CD4-positive, alpha-beta T cell treated with Interleukin-12 subunit alpha and Interleukin-12 subunit beta, for 1 hour (primary cell): ENCODE measurements around the gene CHRM1.

ENCODE experiments used
- DNase-seq: peaks from one replicate; pipeline ENCODE4 v3.0.0-alpha.2; 2020

The CHRM1 gene

DNA sequence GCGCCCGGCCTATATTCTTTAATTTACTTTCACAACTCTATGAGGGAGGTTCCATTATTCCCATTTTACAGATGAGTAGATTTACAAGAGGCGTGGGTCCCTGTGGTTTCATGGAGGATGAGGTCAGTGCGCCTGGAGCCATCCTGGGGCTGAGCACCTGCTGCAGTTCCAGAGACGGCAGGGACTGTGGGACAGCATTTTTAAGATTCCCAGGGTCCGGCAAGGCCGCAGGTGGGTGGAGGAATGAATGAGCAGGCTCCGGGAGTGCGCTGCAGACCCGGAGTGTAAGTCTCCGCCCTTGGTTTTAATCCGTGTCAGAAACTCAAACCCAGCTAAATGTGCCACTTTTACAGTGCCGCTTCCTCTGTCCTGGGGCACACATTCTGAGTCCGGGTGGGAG, 4.1 kb upstream of the CHRM1 start:
- no peak for DNase-seq

DNA sequence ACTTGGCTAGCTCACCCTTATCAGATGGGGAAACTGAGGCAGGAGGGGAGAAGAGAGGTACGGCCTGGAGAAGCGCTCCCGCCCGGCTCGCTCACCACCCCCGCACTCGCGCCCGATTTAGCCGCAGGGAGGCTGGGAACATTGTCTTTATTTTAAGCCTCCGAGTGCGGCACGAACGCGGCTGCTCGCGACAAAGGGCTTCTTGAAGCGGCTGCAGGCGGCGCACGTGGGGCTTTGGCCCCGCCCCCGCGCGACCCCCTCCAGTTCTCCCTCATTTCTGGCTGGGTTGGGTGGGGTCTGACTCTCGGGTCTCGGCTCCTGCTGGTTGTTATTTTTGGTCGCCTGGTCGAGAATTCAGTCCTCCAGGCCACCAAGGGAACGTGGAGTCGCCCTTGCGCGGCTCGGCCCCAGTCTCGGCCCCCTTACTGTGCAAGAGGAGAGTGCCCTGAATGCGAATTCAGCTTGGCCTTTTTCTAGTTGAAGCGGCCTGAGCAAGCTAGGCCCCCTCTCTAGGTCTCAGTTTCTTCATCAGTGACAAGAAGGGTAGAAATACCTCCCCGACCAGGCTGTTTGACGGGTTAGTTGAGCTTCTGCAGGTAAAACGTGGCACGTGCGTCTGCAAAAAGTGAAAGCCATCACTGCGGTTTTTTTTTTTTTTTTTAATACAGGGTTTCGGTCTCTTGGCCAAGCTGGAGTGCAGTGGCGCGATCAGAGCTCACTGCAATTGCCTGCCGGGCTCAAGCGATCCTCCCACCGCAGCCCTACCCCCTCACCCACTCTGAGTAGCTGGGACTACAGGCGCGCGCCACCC, 2.6 kb upstream of the CHRM1 start:
- DNase-seq, result no peak

DNA sequence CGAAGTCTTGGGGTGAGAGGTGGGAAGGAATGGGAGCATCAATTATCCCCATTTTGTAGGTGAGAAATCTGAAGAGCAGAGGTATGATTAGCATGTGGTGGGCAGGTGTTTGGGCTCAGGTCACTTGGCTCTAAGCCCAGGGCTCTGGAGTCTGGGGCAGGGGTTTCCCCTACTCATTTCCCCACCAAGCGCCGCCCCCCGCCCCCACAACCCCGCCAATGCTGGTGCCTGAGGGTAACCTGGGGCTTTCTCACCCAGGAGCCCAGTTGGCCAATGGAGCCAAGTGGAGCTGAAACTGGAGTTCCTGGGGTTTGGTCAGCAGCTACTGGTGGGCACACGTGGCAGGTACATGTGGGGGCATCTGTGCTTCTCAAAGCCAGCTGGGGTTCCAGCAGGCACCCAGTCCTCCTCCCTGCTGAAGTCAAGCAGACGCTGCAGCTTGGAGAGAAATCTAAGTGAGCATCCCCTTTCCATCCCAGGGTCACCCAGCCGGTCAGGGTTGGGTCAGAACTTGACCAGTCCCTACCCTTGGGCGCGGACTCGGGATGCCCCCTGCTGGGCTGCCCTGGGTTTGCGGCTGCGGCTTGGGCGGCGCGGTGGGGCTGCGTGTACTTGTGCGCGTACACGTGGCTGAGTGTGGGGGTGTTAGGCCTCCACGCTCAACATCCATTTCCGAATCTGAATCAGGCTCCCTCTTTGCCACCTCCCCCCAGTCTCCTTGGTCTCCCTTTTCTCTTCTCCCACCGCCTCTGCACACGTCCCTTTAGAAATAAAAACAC, 1.7 kb upstream of the CHRM1 start:
- no peak for DNase-seq

DNA sequence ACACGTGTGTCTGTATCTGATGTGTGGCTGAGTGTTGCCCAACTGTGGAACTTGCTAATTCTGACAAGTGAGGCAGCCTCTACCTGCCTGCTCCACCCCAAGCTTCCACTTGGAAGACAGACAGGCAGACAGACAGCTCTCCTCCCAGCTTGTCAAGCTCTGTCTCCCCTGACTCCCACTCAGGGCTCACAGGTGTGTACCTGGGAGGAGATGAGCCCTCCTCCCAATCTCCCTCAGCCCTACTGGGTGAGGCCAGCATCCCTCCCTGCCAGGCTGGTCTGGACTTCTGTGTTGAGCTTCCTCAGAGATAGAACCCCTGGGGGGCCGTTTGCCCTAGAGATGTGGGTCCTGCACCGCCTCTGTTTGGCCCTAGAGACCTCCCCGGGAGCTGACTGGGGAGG, 1.0 kb upstream of the CHRM1 start:
- DNase-seq, result no peak

DNA sequence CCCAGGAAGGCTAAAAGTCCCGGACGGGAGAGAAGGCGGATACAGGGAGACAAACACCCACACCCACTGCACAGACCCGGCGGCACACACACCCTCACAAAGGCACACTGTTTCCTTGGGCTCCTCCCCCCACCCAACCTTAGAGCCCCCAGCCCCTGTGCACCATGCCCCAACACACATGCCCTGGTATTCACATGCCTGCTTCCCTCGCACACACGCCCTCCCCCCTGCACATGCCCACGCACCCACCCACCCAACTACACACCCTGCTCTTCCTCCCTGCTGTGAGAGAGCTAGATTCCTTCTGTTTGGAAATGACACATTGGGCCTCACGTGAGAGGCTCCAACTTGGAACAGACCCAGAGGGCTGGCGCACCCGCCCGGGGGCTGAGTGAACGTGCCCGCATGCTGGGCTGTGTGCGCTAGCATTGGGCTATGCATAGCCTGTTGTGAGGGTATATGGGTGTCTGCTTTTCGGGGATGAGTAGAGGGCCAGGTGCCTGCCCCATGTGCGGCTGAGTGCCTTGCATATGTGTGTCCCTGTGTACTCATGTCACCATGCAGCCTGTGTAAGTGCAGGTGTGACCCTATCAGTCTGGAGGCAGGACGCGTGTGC, 518 bp upstream of the CHRM1 start:
- no peak for DNase-seq

DNA sequence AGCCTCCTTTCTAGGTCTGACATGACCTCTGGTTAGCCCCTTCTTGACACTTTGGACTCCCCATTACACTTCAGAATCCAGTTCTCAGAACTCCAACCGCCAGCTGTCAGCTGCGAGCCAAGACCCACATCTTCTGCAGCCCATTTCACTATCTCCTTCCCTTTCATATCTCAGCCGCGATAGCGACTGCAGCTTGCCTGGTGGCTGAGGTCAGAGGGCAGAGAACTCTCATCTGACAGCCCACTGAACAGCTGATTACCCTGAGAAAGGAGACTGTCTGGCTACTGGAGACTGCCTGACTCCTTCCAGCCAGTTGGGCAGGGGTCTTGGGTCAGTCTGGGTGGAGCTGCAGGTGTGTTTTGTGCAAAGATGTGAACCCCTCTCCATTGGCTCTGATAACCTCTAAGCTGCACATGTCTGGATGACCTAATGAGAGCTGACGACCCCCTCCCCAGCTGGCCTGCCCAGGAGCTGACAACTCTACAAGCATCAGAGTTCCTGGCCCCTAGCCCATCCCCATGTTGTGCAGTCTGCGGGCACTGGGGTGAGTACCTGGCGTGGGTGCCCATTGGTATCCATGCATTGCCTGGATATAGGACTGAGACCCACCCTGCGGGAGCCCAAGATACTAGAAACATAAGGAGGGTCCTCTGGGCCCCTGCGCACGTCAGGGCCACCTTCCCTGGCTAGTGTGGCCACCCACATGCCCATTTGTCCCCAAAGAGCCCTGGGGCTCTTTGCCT, 1.1 kb downstream of the CHRM1 start:
- no peak for DNase-seq

DNA sequence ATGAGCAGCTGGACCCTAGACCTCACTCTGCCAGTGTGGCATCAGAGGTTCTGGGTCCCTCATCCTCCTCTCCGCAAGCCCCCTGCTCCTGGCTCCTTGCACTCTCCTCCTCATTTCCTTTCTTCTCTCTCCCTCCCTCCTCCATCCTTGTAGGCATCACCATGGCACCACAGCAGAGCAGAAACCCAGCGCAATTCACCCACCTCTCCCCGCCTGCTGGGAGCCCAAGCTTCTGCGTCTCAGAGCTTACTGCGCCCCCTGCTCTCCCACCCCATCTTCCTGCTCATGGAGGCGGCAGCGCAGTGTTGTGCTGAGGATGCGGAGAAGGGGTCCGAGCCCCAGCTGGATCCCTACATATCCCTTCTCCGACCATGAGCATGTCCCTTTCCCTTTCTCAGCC, 1.7 kb downstream of the CHRM1 start:
- DNase-seq, result no peak

DNA sequence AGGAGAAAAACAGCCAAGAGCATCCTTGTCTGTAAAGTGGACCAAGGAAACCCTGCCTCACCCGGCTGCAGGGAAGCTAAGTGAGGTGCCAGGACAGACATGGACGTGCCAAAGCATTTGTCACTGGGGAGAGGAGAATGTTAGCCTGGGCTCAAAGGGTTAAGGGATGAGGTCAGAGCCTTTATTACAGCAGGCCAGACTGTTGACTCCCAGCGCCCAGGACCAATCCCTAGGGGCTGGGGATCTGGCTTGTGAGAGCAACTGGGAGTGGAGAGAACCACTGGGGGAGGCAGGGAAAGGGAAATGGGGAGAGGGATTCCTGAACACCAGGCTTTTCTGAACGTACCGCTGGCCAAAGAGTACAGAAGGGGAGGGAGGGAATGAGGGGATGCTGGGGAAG, 2.6 kb downstream of the CHRM1 start:
- no peak for DNase-seq

DNA sequence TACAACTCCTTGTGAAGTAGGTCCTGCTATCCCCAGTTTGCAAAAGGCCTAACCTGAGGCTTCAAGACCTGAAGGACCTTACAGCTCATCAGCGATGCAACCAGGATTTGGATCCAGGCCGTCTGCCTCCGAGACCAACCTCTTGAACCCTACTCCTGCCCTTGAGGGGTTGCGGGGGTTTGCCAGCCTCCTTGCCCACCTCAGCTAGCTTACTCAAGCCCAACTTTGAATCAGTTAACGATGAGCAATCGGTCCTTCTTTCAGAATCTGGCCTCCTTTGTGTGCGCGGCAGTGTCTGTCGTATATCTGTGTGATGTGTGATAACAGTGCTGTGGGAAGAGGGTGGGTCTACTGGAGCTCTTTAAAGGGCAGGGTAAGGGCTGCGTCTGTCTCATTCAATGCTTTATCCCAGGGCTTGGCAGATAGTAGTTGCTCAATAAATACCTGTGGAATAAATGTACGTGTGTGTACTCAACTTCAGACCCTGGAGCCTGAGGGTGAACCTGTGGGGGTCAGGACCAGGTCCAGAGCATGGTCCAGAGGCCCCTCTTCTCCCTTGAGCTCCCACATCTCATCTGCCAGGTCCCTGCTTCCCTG, 3.2 kb downstream of the CHRM1 start:
- DNase-seq, result no peak

DNA sequence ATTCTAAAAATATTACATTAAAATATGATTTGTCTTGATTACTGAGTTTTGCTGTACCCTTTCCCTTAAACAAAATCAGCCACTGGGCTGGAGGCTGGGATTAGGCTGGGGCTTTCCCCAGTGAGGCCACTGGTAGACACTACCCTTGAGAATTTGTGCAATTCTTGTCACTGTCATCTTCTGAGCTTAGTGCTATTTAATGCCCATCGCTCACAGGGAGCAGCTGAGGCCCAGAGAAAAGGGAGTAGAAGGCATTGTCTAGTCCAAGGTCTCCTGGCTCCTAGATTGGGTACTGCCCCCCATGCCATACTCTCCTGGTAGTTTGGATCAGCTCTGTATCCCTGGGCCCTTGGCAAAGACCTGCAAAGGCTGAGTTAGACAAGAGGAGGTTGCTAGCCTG, 6.7 kb downstream of the CHRM1 start:
- no peak for DNase-seq

DNA sequence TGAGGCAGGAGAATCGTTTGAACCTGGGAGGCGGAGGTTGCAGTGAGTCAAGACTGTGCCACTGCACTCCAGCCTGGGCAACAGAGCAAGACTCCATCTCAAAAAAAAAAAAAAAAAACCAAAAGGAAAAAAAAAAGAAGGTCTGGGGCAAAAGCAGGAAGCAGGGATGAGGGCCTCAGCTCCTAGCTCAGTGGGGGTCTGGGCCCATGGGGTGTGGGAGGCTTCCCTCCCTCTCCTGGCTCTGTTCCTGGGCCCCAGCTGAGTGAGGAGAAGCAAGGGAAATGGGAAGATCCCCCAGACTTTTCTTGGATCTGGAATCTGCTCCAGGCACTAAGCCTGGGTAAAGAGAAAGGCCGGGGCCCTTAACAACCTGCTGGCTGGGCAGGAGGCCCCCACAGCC, 8.9 kb downstream of the CHRM1 start:
- no peak for DNase-seq

DNA sequence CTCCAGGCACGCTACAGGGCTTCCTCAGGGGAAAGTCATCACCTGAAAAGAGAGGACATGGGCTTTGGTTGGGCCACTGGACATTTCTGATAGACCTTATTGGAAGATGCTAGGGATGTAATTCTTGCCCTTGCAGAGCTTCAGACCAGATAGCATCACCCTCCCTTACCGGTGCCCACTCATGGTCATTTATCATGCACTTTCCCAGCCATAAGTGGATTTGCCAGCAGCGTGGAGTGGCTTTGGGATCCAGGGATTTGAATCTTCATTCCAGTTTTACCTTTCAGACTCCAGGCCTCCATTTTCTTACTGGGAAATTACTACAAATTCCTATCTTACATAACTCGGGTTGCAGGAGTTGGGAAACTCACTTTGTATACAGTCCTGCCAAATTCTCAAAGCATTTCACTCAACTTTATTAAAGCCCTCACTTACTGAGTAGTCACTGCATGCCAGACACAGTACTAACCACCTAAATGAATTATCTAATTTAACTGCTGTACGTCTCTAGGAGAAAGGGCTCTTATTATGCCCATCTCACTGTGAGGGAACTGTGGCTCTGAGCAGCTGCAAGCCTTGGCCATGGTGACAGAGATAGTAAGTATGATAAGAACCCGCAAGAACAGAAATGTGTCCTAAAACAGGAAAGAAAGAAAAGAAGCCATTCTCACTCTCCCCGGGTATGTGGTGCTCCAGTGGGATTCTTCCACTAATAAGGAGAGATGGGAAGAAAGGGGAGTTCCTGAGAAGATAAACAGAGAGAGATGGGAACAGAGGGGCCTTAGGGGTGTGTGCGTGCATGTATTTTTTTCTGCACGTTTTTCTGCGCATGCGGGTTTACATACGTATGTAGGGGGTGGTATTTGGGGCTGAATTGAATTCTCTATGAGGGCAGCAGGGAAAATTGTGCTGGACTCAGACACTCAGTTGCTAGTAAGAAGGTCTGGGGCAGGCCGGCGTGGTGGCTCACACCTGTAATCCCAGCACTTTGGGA, 9.7 kb downstream of the CHRM1 start:
- no peak for DNase-seq

DNA sequence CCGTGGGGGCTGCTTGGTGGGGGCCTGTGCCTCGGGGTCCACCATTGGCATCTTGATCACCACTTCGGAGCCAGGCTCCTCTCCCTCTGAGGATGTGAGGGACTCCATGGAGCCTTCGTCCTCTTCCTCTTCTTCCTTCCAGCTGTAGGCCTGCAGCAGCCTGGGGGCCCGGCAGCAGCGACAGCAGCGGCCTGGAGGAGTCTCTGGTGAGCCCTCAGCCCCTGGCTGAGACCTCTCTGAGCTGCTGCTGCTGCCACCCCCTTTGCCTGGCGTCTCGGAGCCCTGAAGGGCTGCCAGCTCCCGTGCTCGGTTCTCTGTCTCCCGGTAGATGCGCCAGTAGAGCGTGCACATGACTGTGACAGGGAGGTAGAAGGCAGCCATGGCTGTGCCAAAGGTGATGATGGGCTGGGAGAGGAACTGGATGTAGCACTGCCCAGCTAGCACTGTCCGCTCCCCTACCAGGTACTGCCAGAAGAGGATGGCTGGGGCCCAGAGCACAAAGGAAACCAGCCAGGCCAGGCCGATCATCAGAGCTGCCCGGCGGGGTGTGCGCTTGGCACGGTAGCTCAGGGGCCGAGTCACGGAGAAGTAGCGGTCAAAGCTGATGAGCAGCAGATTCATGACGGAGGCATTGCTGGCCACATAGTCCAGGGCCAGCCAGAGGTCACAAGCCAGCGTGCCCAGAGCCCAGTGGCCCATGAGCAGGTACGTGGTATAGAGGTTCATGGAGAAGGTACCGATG, 10.9 kb downstream of the CHRM1 start:
- no peak for DNase-seq

DNA sequence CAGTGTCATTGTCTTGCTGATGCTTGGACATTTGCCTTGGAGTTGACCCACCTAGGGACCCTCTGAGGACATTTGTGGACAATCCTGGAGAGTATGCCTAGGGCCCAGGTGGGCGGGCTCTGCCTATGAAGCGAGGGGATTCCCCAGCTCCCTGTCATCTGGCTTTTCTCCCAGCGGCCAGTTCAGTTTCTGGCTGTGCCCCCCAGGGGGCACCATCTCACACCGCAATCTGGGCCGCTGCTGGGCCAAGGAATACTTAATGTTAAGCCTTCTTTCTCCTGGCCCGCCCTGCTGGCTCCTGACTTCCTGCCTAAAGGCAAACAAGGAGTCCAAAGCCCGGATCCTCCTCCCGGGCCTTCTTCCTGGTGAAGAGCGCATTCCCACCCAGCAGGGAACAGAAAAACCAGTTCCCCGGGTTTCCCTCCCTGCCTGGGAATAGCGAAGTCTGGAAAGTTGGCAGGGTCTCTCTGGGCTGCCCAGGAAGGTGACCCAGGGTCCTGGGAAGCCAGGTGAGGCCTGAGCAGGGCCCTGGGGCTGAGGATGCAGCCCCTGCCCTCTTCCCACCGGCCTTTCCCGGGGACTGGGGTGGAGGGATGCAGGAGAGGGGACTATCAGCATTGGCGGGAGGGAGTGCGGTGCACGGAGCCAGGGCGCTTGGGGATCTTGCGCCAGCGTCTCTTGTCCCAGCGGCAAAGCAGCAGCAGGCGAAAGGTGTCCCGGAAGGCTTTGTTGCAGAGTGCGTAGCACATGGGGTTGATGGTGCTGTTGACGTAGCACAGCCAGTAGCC, 11.9 kb downstream of the CHRM1 start:
- no peak for DNase-seq

DNA sequence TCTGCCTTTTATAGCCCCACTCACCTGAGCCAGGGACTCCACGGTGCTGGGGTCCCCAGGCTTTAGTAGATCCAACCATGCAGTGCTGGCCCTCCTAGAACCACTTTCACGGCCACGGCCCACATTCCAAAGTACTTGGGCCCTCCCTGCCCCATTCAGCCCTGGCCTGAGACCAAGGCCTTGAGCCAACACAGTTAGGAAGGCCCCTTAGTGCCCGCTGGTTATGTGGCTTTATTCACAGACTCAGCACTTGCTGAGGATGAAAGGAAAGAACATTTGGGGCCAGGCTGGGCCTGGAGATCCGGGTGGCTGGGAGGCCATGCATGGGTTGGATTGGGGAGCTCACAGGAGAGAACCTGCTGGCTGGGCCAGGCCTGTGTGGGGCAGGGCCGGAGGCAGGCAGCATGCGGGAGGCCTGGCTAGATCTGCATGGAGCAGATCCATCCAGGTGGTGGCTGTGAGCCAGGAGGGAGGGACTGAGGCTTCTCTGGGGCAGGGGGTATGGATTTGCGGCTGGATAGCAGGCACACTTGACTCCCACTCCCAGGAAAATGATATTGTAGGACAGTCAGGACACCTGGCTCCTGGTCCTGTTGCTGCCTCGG, 12.6 kb downstream of the CHRM1 start:
- no peak for DNase-seq

DNA sequence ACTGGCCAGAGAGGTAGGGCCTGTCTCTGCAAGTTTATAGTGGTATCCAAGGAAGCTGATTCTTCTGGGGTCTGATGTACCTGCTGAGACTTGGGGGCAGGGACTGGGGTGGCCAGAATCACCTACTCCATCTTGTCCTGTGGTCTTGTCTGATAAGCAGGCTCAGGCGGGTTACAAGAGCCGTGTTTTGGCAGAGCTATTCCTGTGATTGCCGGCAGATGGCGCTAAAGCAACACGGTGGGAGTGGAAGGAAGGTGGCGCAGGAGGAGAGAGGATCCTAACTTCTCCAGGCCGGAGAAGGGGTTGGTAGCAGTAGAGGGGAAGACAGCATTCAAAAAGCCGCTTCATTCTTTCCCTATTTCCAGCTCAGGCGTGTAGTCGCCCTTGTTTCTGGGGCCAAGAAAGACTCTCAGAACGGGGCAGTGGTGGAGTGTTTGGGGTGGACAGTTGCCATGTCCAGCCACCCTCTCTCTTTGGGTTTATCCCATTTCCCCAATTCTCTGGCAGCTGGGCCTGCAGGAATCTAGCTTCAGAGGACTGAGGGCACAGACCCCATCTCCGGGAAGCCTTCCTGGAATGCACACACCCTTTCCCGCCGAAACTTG, 15.1 kb downstream of the CHRM1 start:
- peak; percentile 79 for DNase-seq

DNA sequence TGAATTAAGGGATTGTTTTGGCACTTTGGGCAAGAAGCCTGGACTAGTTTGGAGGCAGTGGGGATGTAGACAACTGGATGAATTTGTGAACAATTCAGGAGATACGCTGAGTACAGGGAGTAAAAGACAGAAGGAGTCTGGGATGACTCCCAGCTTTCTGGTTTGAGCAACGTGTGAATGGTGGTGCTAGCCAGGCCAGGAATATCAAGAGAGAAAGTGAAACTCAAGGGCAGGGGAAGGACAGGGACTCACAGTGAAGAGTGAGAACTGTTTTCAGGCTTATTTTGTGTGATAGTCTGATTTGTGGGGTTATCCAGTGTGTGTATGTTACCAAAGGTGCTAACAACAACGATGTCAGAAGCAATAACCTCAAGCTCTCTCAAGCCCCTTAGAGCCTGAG, 15.9 kb downstream of the CHRM1 start:
- DNase-seq, result no peak

DNA sequence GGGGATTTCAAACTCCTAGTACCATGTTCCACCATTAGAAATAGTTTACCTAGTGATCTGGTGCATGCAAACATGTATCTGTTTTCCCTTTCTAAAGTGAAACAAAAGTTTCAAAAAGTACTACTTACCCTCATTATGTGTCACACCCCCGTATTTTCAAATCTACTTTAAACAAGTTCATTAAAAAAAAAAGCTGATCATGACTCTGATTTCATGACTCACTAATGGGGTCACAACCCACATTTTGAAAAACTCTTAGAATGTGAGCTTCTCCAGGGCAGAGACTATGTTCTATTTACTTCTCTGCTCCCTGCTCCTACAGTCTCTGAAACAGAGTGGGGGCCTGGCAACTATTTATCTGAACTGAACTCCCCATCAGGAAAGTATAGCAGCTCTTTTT, 18.2 kb downstream of the CHRM1 start:
- no peak for DNase-seq

DNA sequence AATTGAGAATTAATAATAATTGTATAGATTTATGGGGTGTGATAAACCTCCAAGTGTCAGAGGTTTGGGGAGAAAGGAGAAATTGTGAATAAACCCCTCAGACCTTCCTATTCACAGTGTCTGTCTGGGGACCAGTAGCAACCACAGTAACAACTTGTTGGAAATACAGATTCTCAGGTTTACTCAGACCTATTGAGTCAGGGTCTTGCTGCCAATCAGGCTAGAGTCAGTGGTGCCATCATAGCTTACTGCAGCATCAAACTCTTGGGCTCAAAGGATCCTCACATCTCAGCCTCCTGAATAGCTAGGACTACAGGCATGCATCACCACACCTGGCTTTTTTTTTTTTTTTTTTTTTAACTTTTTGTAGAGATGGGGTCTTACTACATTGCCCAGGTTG, 23.1 kb downstream of the CHRM1 start:
- DNase-seq, result no peak
